Endothelial cell of umbilical vein (primary cell): ENCODE results near the gene DNASE1. TPM values are rescaled to one million over a fixed set of nuclear protein-coding genes. Genes with fewer than 3 reads are reported as not detected.

Experiments used
- BruUV-seq: library from RNA; stranded (reverse); fragments of 400-500 nt; replicated peaks from 2 replicates; lab custom pipeline; 2021; lab: Mats Ljungman, UMichigan
- CTCF ChIA-PET: fragments of 300-600, 350-600 bp; sonication (Branson Sonifier 250); formaldehyde crosslinking; loops from one replicate; lab custom pipeline; 2021; ENCODE audit warnings: antibody characterized with exemption, inconsistent platforms; lab: Charles Lee
- POLR2A ChIA-PET: fragments of 300-600, 350-600 bp; sonication (Branson Sonifier 250); formaldehyde crosslinking; loops from one replicate; lab custom pipeline; 2021; ENCODE audit warnings: antibody characterized with exemption, inconsistent platforms; lab: Charles Lee
- DNase-seq: peaks from one replicate; pipeline ENCODE4 v3.0.0-alpha.2; 2011; ENCODE audit warnings: low read depth, low spot score
- FAIRE-seq: peaks from 2 replicates; lab custom pipeline; 2011; peaks lifted over from hg19 to GRCh38; lab: Jason Lieb, UNC
- H2AFZ ChIP-seq: 2 replicates; pipeline ENCODE4 v1.6.0; 2012; ENCODE audit warnings: low read depth, low read length, control low read depth, inconsistent platforms
- H3K27ac ChIP-seq: 2 replicates; pipeline ENCODE4 v1.5.1; 2011; ENCODE audit warnings: low read depth, mild to moderate bottlenecking, control low read depth, low read length, moderate library complexity; ENCODE audit not compliant: insufficient read depth
- H3K27me3 ChIP-seq, 2 experiments: 2 replicates each; pipeline versions ENCODE4 v1.6.0 to v1.6.1; 2011; ENCODE audit warnings: low read length in 2 of 2, mixed read lengths in 1 of 2; ENCODE audit not compliant: control insufficient read depth in 2 of 2, insufficient read depth in 2 of 2
- H3K36me3 ChIP-seq, 2 experiments: 2 replicates in 1 of 2; 3 replicates in 1 of 2; pipeline ENCODE4 v1.5.1; 2011; ENCODE audit warnings: low read length in 2 of 2, mild to moderate bottlenecking in 1 of 2, moderate library complexity in 1 of 2; ENCODE audit not compliant: control insufficient read depth in 2 of 2, insufficient read depth in 2 of 2; ENCODE audit errors: extremely low read depth in 1 of 2
- H3K4me1 ChIP-seq: 3 replicates; pipeline ENCODE4 v1.5.1; 2011; ENCODE audit warnings: mild to moderate bottlenecking, low read length; ENCODE audit not compliant: control insufficient read depth, insufficient read depth; ENCODE audit errors: extremely low read depth
- H3K4me2 ChIP-seq: 2 replicates; pipeline ENCODE4 v1.6.1; 2011; ENCODE audit warnings: low read length, control low read depth, mixed read lengths; ENCODE audit not compliant: insufficient read depth
- H3K4me3 ChIP-seq, 3 experiments: fragments of 200-600 bp in 1 of 3; sonication (generic), shearing (Covaris generic) in 1 of 3; replicated peaks in 1 of 3; 2 replicates each; pipeline ENCODE4 v1.5.1; 2011 to 2016; ENCODE audit warnings: control low read depth in 3 of 3, low read length in 3 of 3, mild to moderate bottlenecking in 2 of 3, inconsistent platforms in 1 of 3, low read depth in 1 of 3, moderate library complexity in 1 of 3; ENCODE audit not compliant: insufficient read depth in 1 of 3
- H3K79me2 ChIP-seq: 2 replicates; pipeline ENCODE4 v1.6.0; 2012; ENCODE audit warnings: low read length, inconsistent platforms; ENCODE audit not compliant: control insufficient read depth, insufficient read depth
- H3K9ac ChIP-seq: replicated peaks from 2 replicates; pipeline ENCODE3; 2011; ENCODE audit warnings: low read length, control low read depth; ENCODE audit not compliant: insufficient read depth; ENCODE audit errors: extremely low read depth
- H3K9me1 ChIP-seq: replicated peaks from 3 replicates; pipeline ENCODE4 v1.6.0; 2011; ENCODE audit warnings: mild to moderate bottlenecking, low read length; ENCODE audit not compliant: control insufficient read depth, insufficient read depth; ENCODE audit errors: extremely low read depth
- H3K9me3 ChIP-seq: replicated peaks from 2 replicates; pipeline ENCODE4 v1.5.1; 2012; ENCODE audit warnings: low read length, inconsistent platforms; ENCODE audit not compliant: control insufficient read depth, insufficient read depth
- H4K20me1 ChIP-seq: replicated peaks from 2 replicates; pipeline ENCODE3; 2011; ENCODE audit warnings: mild to moderate bottlenecking, low read length; ENCODE audit not compliant: control insufficient read depth, insufficient read depth; ENCODE audit errors: extremely low read depth
- EZH2 ChIP-seq: IDR thresholded peaks from 2 replicates; pipeline ENCODE4 v1.6.1; 2012; ENCODE audit warnings: borderline replicate concordance, low read depth, mild to moderate bottlenecking, moderate library complexity, low read length, inconsistent platforms; ENCODE audit not compliant: severe bottlenecking
- FOS ChIP-seq: IDR thresholded peaks from 2 replicates; pipeline ENCODE4 v1.6.1; 2011; ENCODE audit warnings: mild to moderate bottlenecking, low read length, moderate library complexity, borderline replicate concordance; ENCODE audit not compliant: insufficient read depth
- GATA2 ChIP-seq: IDR thresholded peaks from 2 replicates; pipeline ENCODE4 v1.7.0; 2011; ENCODE audit warnings: low read depth, mild to moderate bottlenecking, moderate library complexity, mixed read lengths, low read length; ENCODE audit not compliant: insufficient read length, insufficient read depth
- JUN ChIP-seq: IDR thresholded peaks from 2 replicates; pipeline ENCODE4 v1.6.1; 2011; ENCODE audit warnings: borderline replicate concordance, low read depth; ENCODE audit not compliant: insufficient read length, insufficient read depth
- MYC ChIP-seq: IDR thresholded peaks from one replicate; pipeline ENCODE4 v1.6.1; 2011; ENCODE audit warnings: mild to moderate bottlenecking, low read depth, low read length
- POLR2A ChIP-seq: IDR thresholded peaks from 2 replicates; pipeline ENCODE4 v1.6.1; 2012; ENCODE audit warnings: low read depth, mild to moderate bottlenecking, control low read depth, low read length
- POLR2AphosphoS5 ChIP-seq: IDR thresholded peaks from 2 replicates; pipeline ENCODE4 v1.6.1; 2012; ENCODE audit warnings: low read depth, mild to moderate bottlenecking, control low read depth, low read length, moderate library complexity; ENCODE audit not compliant: insufficient read depth
- dilution Hi-C: fragments of 300-500 bp; cut with MboI; formaldehyde crosslinking; loops from one replicate; pipeline ENCODE4 v1.15.0; 2019; ENCODE audit warnings: low sequenced_read_pairs; ENCODE audit not compliant: extremely low pct_ligation_motif_present
- intact Hi-C: fragments of 100-400 bp; cut with micrococcal nuclease; formaldehyde crosslinking; loops from one replicate; pipeline ENCODE4 v1.10.0; 2022
- polyA plus RNA-seq, 4 experiments: library from polyadenylated mRNA; depleted of rRNA in 3 of 4; stranded (reverse) in 3 of 4; unstranded in 1 of 4; fragments of >200 nt; gene quantifications; 2 replicates each; pipeline versions ENCODE4 v1.2.1 to v1.2.3, GENCODE V29; 2011 to 2012; ENCODE audit warnings: missing spikeins in 1 of 4
- total RNA-seq: library from RNA; stranded (reverse); gene quantifications from 2 replicates; pipeline ENCODE4 v1.2.3, GENCODE V29; 2021
- TF ChIP-seq, protein P1 (sequence below): IDR thresholded peaks from 2 replicates; pipeline ENCODE4 v1.6.1; 2011; ENCODE audit not compliant: insufficient read depth, insufficient read length
- TF ChIP-seq, protein P2 (sequence below), 2 donors: IDR thresholded peaks; 1 replicate in 1 of 2; 2 replicates in 1 of 2; pipeline ENCODE4 v1.5.1; 2011; ENCODE audit warnings: low read length in 2 of 2, mild to moderate bottlenecking in 2 of 2, moderate library complexity in 2 of 2, control low read depth in 1 of 2, inconsistent platforms in 1 of 2, low read depth in 1 of 2; ENCODE audit not compliant: insufficient read depth in 1 of 2; ENCODE audit errors: extremely low read depth in 1 of 2

DNASE1 gene
- total and polyA plus RNA-seq, 2 donors (not counting 3 experiments of a cell fraction or from before 2014, with no cell fraction given), result 11.1 to 13.5 TPM

DNA sequence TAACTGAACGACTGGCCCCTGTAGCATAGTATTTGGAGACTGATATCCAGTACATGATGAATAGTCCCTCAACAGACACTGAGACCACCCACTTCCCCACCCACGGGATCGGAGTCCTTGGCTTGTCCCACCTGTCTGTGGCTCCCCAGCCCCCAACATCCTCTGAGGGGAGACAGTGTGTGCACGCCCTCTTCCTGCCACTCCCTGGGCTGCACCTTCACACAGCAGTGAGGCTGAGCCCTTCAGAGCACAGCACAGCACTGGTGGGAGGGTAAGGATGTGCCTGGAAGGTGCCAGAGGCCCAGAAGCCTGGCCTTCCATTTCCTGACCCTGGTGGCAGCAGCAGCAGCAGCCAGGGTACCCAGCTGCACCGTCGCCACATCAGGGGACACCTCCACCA is 11.0 kb downstream of the DNASE1 start:
- intact Hi-C loops, result no loop called here
- Histone ChIP-seq H4K20me1 (no peaks in the 10 kb centered on the region), H3K36me3 (peaks cover 15 to 34% of the 10 kb centered on the region in 2 experiments), H3K9me3 (no peaks in the 10 kb centered on the region), H3K9me1 (no peaks in the 10 kb centered on the region), H2AFZ (no peak overlapping the region), H3K4me2 (no peak overlapping the region), H3K9ac (no peak overlapping the region), H3K79me2 (no peaks in the 10 kb centered on the region), H3K27me3 (no peaks in the 10 kb centered on the region), H3K4me1 (no peaks in the 10 kb centered on the region), H3K4me3 (no peak overlapping the region), H3K27ac (no peak overlapping the region)
- DNase-seq (no peak), FAIRE-seq (no peak)
- dilution Hi-C loops, result no loop called here
- TF ChIP-seq JUN (no peak), EZH2 (no peak), FOS (no peak), GATA2 (no peak), POLR2AphosphoS5 (no peak), MYC (no peak), POLR2A (no peak)
- TF ChIP-seq, protein P1, sequence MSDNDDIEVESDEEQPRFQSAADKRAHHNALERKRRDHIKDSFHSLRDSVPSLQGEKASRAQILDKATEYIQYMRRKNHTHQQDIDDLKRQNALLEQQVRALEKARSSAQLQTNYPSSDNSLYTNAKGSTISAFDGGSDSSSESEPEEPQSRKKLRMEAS, result no peak
- TF ChIP-seq, protein P2, sequence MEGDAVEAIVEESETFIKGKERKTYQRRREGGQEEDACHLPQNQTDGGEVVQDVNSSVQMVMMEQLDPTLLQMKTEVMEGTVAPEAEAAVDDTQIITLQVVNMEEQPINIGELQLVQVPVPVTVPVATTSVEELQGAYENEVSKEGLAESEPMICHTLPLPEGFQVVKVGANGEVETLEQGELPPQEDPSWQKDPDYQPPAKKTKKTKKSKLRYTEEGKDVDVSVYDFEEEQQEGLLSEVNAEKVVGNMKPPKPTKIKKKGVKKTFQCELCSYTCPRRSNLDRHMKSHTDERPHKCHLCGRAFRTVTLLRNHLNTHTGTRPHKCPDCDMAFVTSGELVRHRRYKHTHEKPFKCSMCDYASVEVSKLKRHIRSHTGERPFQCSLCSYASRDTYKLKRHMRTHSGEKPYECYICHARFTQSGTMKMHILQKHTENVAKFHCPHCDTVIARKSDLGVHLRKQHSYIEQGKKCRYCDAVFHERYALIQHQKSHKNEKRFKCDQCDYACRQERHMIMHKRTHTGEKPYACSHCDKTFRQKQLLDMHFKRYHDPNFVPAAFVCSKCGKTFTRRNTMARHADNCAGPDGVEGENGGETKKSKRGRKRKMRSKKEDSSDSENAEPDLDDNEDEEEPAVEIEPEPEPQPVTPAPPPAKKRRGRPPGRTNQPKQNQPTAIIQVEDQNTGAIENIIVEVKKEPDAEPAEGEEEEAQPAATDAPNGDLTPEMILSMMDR (IDR thresholded peaks at IDR 0.05; ENCODE audit: extremely low read depth in 1 of 2, insufficient read depth in 1 of 2, low read depth in 1 of 2, low read length in 2 of 2), result no peak
- ChIA-PET CTCF (interaction anchor here (1.0 kb wide), 1 partner anchor 25 kb away, joined by 3 read pairs; no protein-coding TSS in a partner anchor), POLR2A (no interaction called here)
- BruUV-seq, result no TSS peak
